ENCODE data around the gene LYSMD1.
"Not testable (repeated sequence)": the region's sequence is repeated elsewhere in the genome, so short reads cannot be mapped to it uniquely, and the experiment has no call there.

The LYSMD1 gene

GRCh38 chr1:151196292-151196800 is 30.6 kb upstream of the LYSMD1 start:
- H3K9me3 ChIP-seq: no peaks in the 10 kb centered on the region
- no peak overlapping the region for H3K9ac ChIP-seq
- 0 out of 2 replicates have a peak, but pooled peaks cover 5% of the 10 kb centered on the region for H3K36me3 ChIP-seq
- H3K27me3 ChIP-seq: no peaks in the 10 kb centered on the region
- no peak for TF ChIP-seq Cebpa-rat (IDR thresholded peaks at IDR 0.05)
- H3K4me2 ChIP-seq: no peak overlapping the region
- no peak overlapping the region for H3K4me3 ChIP-seq
- no peak overlapping the region for H3K27ac ChIP-seq
- H3K4me1 ChIP-seq: peaks cover 31% of the 10 kb centered on the region
- H4K20me1 ChIP-seq: peaks cover 19% of the 10 kb centered on the region

DNA sequence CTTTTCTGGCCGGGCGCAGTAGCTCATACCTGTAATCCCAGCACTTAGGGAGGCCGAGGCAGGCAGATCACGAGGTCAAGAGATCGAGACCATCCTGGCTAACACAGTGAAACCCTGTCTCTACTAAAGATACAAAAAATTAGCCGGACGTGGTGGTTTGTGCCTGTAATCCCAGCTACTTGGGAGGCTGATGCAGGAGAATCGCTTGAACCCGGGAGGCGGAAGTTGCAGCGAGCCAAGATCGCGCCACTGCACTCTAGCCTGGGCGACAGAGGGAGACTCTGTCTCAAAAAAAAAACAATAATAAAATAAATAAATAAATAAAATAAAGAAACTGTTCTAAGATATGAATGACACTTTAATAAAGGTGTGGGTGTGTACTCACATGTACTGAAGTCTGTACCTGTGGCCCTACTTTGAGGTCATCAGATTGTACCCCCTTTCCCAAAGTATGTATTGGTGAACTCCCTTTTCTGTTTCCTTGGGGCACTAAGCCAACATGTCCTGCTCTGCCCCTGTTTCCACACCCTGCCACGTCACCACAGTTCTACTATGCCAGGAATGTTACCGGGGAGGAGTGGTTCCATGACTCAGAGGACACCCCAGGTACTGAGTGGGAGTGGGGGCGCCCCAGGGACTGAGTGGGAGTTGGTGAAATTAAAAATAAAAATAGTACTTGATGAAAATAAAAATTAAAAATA is 29.3 kb upstream of the LYSMD1 start:
- not testable (repeated sequence) for H3K4me3 ChIP-seq, H3K27ac ChIP-seq, H3K9me3 ChIP-seq, H4K20me1 ChIP-seq, H3K4me2 ChIP-seq, H3K27me3 ChIP-seq, H3K9ac ChIP-seq, H3K36me3 ChIP-seq
- peaks cover 25% of the 10 kb centered on the region for H3K4me1 ChIP-seq

DNA sequence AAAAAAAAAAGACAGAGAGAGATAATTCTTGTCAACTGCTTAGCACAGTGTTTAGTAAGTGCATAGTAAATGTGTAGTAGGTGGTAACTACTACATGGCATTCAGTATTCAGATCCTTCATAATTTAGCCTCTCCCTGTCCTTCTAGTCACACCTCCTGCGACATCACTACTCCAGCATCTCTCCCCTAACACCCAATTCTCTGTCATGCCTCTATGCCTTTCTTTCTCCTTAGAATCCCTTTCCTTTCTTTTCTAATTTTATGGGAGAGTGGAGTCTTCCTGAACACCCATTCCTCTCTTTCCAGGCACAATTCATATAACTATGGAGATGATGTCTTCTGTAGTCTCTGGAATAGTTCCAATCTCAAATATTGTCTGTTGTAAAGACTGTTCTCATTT is 28.2 kb upstream of the LYSMD1 start:
- no peaks in the 10 kb centered on the region for H4K20me1 ChIP-seq
- no peak overlapping the region for H3K4me3 ChIP-seq
- no peak overlapping the region for H3K9ac ChIP-seq
- H3K4me2 ChIP-seq: no peak overlapping the region
- no peaks in the 10 kb centered on the region for H3K36me3 ChIP-seq
- TF ChIP-seq Cebpa-rat (IDR thresholded peaks at IDR 0.05): no peak
- no peaks in the 10 kb centered on the region for H3K9me3 ChIP-seq
- H3K27ac ChIP-seq: no peak overlapping the region
- peaks cover 22% of the 10 kb centered on the region for H3K4me1 ChIP-seq
- H3K27me3 ChIP-seq: no peaks in the 10 kb centered on the region

DNA sequence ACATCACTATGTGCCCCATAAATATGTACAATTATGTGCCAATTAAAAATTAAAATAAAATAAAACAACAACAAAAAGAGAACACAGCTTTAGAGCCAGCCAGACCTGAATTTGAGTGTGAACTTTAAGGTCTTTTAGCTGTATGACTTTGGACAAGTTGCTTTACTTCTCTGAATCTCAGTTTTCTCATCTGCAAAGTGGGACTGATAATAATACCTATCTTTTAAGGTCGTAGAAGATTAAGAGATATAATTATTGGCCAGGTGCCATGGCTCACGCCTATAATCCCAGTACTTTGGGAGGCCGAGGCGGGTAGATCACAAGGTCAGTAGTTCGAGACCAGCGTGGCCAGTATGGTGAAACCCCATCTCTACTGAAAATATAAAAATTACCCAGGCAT is 27.6 kb upstream of the LYSMD1 start:
- Histone ChIP-seq H3K27me3 (no peaks in the 10 kb centered on the region), H3K27ac (no peak overlapping the region), H3K9ac (no peak overlapping the region), H4K20me1 (no peaks in the 10 kb centered on the region), H3K4me2 (no peak overlapping the region), H3K4me3 (no peak overlapping the region), H3K36me3 (no peaks in the 10 kb centered on the region), H3K9me3 (no peaks in the 10 kb centered on the region), H3K4me1 (peaks cover 28% of the 10 kb centered on the region)
- no peak for TF ChIP-seq Cebpa-rat (IDR thresholded peaks at IDR 0.05)

DNA sequence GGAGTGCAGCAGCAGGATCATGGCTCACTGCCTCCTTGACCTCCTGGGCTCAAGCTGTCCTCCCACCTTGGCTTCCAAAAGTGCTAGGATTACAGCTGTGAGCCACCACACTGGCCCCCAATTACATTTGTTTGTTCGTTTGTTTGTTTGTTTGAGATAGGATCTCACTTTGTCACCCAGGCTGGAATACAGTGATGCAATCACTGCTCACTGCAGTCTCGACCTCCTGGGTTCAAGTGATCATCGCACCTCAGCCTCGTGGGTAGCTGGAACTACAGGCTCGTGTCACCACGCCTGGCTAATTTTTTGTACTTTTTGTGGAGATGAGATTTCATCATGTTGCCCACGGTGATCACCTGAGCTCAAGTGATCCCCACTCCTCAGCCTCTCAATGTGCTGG is 26.3 kb upstream of the LYSMD1 start:
- Histone ChIP-seq H3K36me3 (peaks cover 2% of the 10 kb centered on the region), H3K4me2 (no peak overlapping the region), H3K4me3 (no peak overlapping the region), H4K20me1 (no peaks in the 10 kb centered on the region), H3K9ac (no peak overlapping the region), H3K9me3 (no peaks in the 10 kb centered on the region), H3K27ac (no peak overlapping the region), H3K4me1 (peaks cover 31% of the 10 kb centered on the region), H3K27me3 (no peaks in the 10 kb centered on the region)
- TF ChIP-seq Cebpa-rat (IDR thresholded peaks at IDR 0.05): no peak

DNA sequence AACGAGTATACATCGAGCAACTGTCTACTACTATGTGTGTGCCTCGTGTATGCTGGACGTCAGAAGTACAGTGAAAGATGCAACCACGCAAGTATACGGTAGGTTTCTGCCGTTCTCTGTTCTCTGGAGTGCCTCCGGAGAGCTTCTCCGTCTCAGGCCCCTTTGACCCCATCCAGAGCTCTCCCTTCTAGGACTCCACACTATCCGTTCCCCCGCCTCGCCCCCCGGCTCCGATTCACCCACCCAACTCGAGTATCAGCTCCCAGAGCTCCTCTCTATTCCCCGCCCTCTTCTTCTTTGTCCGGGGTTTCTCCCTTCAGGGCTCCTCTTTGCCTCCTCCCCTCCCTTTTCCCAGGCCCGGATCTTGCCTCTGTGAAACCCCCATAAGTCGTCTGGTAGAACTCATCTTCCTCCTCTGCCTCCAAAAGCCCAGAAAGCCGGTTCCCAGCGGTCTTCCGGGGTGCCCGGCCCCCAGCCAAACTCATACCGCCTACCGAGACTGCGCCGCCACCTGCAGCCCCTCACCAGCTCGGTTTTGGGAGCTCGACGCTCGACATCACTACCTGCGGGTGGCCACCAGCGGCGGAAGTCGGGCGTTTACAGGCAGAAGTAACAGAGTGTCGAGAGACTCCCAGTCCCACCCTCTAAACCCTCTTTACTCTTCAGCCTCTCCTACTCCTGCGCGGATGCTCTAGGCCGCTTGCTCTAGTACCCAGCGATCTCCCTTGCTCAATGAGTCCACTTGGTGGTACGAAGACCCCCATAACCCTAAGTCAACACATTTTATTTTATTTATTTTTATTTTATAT is 24.1 kb upstream of the LYSMD1 start, which contains the start of gene VPS72:
Gene VPS72, minus strand, starts transcription at position 561 of the 809 bp plus-strand sequence. Its CDS starts 76 bp downstream, at position 485.
- peak within 1 kb of the TSS; percentile 95 for H3K4me2 ChIP-seq
- no peaks in the 10 kb centered on the region for H3K27me3 ChIP-seq
- TF ChIP-seq Cebpa-rat (IDR thresholded peaks at IDR 0.05): no peak
- H3K27ac ChIP-seq: peak within 1 kb of the TSS; percentile 93
- H3K4me3 ChIP-seq: peak within 1 kb of the TSS; percentile 84
- no peaks in the 10 kb centered on the region for H4K20me1 ChIP-seq
- no peaks in the 10 kb centered on the region for H3K9me3 ChIP-seq
- peaks cover 24% of the 10 kb centered on the region for H3K36me3 ChIP-seq
- peak within 1 kb of the TSS; percentile 93 for H3K9ac ChIP-seq
- H3K4me1 ChIP-seq: peaks cover 24% of the 10 kb centered on the region

- peak overlapping the region; percentile 93 for H3K9ac ChIP-seq
- H3K4me1 ChIP-seq: peaks cover 24% of the 10 kb centered on the region
- H4K20me1 ChIP-seq, H3K27me3 ChIP-seq, H3K9me3 ChIP-seq: not testable (repeated sequence)
- H3K36me3 ChIP-seq: peaks cover 35% of the 10 kb centered on the region
- H3K4me2 ChIP-seq: peak overlapping the region; percentile 95
- H3K27ac ChIP-seq: peak overlapping the region; percentile 93
- H3K4me3 ChIP-seq: peak overlapping the region; percentile 84
Measured at GRCh38 chr1:151188667-151189066, 23.0 kb upstream of the LYSMD1 start.

- Histone ChIP-seq H3K36me3 (peaks cover 50% of the 10 kb centered on the region), H3K27me3 (no peaks in the 10 kb centered on the region), H3K9ac (no peak overlapping the region), H3K4me3 (no peak overlapping the region), H3K27ac (no peak overlapping the region), H3K4me2 (no peak overlapping the region), H3K4me1 (peaks cover 24% of the 10 kb centered on the region), H3K9me3 (no peaks in the 10 kb centered on the region), H4K20me1 (no peaks in the 10 kb centered on the region)
- no peak for TF ChIP-seq Cebpa-rat (IDR thresholded peaks at IDR 0.05)
Measured at GRCh38 chr1:151187205-151187604, 21.5 kb upstream of the LYSMD1 start.

DNA sequence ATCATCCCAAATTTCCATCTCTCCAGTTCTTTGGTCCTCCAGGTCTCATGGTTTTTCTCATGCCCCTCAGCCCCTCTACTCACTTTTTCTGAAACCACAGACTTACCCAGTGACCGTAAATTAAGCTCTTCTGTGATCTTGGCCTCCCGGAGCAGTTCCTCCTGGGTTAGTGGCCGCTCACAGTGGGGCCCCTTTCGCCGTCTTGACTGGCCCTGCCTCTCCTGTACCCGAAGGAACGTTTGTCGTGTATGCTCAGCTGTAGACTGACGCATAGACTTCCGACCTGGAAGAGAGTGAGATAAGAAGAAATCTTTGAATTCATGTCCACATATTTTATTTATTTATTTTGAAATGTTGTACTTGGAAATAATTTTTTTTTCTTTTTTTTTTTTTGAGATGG is 18.5 kb upstream of the LYSMD1 start:
- Histone ChIP-seq H3K9me3 (no peaks in the 10 kb centered on the region), H4K20me1 (no peaks in the 10 kb centered on the region), H3K4me1 (peaks cover 17% of the 10 kb centered on the region), H3K36me3 (peaks cover 80% of the 10 kb centered on the region), H3K9ac (0 out of 2 replicates have a peak overlapping the region, but pooled peaks have one; percentile 19), H3K4me3 (no peak overlapping the region), H3K4me2 (no peak overlapping the region), H3K27me3 (no peaks in the 10 kb centered on the region), H3K27ac (no peak overlapping the region)
- TF ChIP-seq Cebpa-rat (IDR thresholded peaks at IDR 0.05): no peak

DNA sequence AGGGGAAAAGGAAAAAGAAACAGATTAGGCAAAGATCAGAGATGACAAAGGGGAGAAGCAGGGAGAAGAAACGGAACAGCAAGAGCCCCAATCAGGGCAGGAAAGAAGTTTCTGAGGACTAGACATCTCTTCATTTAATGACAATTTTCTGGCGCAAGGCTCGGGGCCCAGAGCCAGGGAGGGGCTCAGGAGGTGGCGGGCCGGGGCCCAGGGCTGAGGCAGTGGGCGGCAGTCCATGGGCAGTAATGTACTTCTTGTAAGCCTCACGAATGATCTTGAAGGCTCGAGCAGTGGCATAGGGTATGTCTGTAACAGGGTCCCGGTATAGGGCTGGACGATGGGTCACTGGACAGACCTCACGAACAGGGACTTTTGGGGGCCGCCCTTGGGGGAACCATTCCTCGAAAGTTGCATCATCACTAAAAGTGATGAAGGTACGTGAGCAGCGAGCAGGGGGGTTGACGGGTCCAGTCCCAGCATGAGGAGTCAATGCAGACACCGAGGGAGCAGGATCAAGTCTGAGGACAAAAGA is 10.9 kb upstream of the LYSMD1 start:
- Histone ChIP-seq H4K20me1 (no peaks in the 10 kb centered on the region), H3K4me3 (no peak overlapping the region), H3K27ac (no peak overlapping the region), H3K4me1 (no peaks in the 10 kb centered on the region), H3K9me3 (no peaks in the 10 kb centered on the region), H3K4me2 (no peak overlapping the region), H3K9ac (no peak overlapping the region), H3K27me3 (no peaks in the 10 kb centered on the region), H3K36me3 (peaks cover 94% of the 10 kb centered on the region)
- no peak for TF ChIP-seq Cebpa-rat (IDR thresholded peaks at IDR 0.05)

Data from BLaER1 (cell line).